Lower leg skin (tissue), 3 donors: ENCODE results near the gene MYH9.

Experiments used
- POLR2A ChIP-seq, 2 donors: fragments of 450-650 bp; IDR thresholded peaks; one replicate each; pipeline ENCODE4 v1.6.1; 2016 to 2017; ENCODE audit warnings: antibody characterized with exemption in 2 of 2, mild to moderate bottlenecking in 1 of 2, moderate library complexity in 1 of 2
- TF ChIP-seq, protein P1 (sequence below), 3 donors: fragments of 450-650 bp; IDR thresholded peaks; one replicate each; pipeline ENCODE4 v1.5.1; 2016; ENCODE audit warnings: antibody characterized with exemption in 3 of 3, mild to moderate bottlenecking in 3 of 3, moderate library complexity in 2 of 3

DNA sequence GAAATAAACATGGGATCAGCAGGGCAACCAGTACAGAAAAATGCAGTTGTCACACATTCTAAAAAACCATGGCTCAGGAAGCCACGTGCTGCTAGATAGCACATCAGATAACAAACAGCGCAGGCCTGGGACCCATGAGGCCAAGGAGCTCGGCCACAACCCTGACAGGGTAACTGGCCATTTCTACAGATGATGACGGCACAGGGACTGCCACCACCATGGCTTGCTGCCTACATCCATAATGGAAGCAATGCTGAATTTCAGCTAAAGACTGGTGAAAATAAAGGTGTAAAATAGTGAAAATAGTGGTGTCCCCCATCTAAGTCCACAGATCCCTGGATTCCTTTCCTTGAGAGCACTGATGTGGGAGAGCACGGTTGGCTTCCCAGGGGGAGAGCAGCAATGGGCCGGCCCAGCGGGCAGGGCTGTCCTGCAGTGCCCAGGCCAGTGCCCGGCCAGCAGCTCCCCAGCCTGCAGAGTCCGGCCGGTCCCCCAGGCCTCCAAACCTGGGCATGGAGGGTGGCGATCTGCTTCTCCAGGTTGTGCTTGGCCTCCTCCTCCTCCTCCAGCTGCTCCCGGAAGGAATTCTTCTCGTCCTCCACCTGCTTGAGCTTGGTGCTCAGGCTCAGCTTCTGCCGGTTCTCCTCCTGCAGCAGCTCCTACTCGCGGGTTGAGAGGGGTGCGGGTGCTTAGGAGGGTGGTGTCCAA lies 94.8 kb downstream of the MYH9 start:
- TF ChIP-seq, protein P1, sequence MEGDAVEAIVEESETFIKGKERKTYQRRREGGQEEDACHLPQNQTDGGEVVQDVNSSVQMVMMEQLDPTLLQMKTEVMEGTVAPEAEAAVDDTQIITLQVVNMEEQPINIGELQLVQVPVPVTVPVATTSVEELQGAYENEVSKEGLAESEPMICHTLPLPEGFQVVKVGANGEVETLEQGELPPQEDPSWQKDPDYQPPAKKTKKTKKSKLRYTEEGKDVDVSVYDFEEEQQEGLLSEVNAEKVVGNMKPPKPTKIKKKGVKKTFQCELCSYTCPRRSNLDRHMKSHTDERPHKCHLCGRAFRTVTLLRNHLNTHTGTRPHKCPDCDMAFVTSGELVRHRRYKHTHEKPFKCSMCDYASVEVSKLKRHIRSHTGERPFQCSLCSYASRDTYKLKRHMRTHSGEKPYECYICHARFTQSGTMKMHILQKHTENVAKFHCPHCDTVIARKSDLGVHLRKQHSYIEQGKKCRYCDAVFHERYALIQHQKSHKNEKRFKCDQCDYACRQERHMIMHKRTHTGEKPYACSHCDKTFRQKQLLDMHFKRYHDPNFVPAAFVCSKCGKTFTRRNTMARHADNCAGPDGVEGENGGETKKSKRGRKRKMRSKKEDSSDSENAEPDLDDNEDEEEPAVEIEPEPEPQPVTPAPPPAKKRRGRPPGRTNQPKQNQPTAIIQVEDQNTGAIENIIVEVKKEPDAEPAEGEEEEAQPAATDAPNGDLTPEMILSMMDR (IDR thresholded peaks at IDR 0.05): no peak
- no peak for TF ChIP-seq POLR2A (IDR thresholded peaks at IDR 0.05)
